Measurements from ENCODE around the gene R3HCC1L.

R3HCC1L gene

GRCh38 chr10:98285416-98285815 is 151.0 kb downstream of the R3HCC1L start:
- Histone ChIP-seq H3K4me3 (no peak overlapping the region), H3K27ac (no peak overlapping the region), H3K36me3 (no peaks in the 10 kb centered on the region), H3K4me1 (no peaks in the 10 kb centered on the region), H3K27me3 (no peaks in the 10 kb centered on the region), H3K9me3 (no peaks in the 10 kb centered on the region)
- intact Hi-C loops (cut with DNase I; ENCODE audit: low total_unique reads), result no loop called here
- no peak for TF ChIP-seq CTCF (IDR thresholded peaks at IDR 0.05)
- no peak for DNase-seq

- DNase-seq, result no peak
- no peak for TF ChIP-seq CTCF (IDR thresholded peaks at IDR 0.05)
- Histone ChIP-seq H3K4me1 (no peaks in the 10 kb centered on the region), H3K36me3 (no peaks in the 10 kb centered on the region), H3K27ac (no peak overlapping the region), H3K27me3 (no peaks in the 10 kb centered on the region), H3K4me3 (no peak overlapping the region), H3K9me3 (no peaks in the 10 kb centered on the region)
- intact Hi-C loops (cut with DNase I; ENCODE audit: low total_unique reads), result no loop called here
Observed at GRCh38 chr10:98286419-98286818, 152.0 kb downstream of the R3HCC1L start.

GRCh38 chr10:98287321-98287720 is 152.9 kb downstream of the R3HCC1L start:
- intact Hi-C loops (cut with DNase I; ENCODE audit: low total_unique reads), result no loop called here
- H3K27me3 ChIP-seq, result no peaks in the 10 kb centered on the region
- no peak overlapping the region for H3K4me3 ChIP-seq
- no peaks in the 10 kb centered on the region for H3K9me3 ChIP-seq
- DNase-seq, result no peak
- no peaks in the 10 kb centered on the region for H3K36me3 ChIP-seq
- TF ChIP-seq CTCF (IDR thresholded peaks at IDR 0.05), result no peak
- no peak overlapping the region for H3K27ac ChIP-seq
- no peaks in the 10 kb centered on the region for H3K4me1 ChIP-seq

GRCh38 chr10:98289802-98290209 is 155.3 kb downstream of the R3HCC1L start:
- intact Hi-C loops (cut with DNase I; ENCODE audit: low total_unique reads), result no loop called here
- Histone ChIP-seq H3K36me3 (no peaks in the 10 kb centered on the region), H3K27ac (no peak overlapping the region), H3K9me3 (no peaks in the 10 kb centered on the region), H3K4me1 (peaks cover 0 to 19% (median 7%) of the 10 kb centered on the region in 4 donors), H3K27me3 (no peaks in the 10 kb centered on the region), H3K4me3 (no peak overlapping the region)
- DNase-seq, result no peak
- TF ChIP-seq CTCF (IDR thresholded peaks at IDR 0.05), result no peak

GRCh38 chr10:98292971-98293370 is 158.5 kb downstream of the R3HCC1L start:
- DNase-seq, result no peak
- intact Hi-C loops (cut with DNase I; ENCODE audit: low total_unique reads), result no loop called here
- H3K4me3 ChIP-seq, result no peak overlapping the region
- H3K36me3 ChIP-seq, result no peaks in the 10 kb centered on the region
- no peak for TF ChIP-seq CTCF (IDR thresholded peaks at IDR 0.05)
- H3K27ac ChIP-seq, result no peak overlapping the region
- no peaks in the 10 kb centered on the region for H3K9me3 ChIP-seq
- H3K27me3 ChIP-seq, result no peaks in the 10 kb centered on the region
- H3K4me1 ChIP-seq, result peaks cover 0 to 28% (median 11%) of the 10 kb centered on the region in 4 donors
